ENCODE results near the gene SERTAD3.

SERTAD3 gene

DNA sequence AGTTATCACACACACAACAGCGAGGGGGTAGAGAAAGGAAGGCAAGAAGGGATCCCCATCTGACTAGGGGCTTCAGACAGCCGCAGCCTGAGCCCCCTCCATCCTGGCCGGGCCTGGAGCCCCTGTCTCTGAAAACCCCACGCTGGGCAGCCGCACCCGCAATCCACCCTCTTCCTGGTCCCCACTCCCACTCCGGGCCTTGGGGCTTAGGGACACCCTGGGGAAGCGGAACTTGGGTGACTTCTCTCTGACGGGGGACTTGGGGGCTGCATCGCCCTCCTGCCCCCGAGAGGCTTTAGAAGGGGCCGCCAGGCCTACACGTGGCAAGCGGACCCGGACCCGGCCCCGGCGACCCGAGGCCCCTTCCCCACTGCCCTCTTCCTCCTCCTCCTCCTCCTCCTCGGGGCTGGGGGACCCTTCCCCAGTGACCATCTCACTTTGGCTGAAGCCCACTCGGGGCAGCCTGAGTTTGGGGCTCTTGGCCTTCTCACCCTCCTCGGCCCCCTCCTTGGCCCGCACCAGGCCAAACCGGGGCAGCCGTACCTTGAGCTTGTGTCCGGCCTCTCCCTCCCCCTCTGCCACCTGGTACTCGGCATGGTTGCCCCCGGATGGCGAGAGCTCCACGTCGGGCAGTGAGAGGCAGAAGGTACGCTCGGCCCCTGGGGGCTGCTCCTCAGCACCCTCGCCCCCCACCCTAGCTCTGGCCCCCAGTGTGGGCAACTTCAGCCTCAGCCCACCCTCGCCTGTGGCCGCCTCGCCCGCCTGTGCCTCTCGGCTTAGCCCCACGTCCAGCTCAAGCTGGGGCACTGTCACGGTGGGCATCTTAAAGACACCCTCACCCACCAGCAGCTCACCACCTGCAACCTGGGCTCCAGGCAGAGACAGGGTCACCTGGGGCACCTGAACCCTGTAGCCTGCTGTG lies 50.0 kb downstream of the SERTAD3 start:
- TF ChIP-seq, protein P1, sequence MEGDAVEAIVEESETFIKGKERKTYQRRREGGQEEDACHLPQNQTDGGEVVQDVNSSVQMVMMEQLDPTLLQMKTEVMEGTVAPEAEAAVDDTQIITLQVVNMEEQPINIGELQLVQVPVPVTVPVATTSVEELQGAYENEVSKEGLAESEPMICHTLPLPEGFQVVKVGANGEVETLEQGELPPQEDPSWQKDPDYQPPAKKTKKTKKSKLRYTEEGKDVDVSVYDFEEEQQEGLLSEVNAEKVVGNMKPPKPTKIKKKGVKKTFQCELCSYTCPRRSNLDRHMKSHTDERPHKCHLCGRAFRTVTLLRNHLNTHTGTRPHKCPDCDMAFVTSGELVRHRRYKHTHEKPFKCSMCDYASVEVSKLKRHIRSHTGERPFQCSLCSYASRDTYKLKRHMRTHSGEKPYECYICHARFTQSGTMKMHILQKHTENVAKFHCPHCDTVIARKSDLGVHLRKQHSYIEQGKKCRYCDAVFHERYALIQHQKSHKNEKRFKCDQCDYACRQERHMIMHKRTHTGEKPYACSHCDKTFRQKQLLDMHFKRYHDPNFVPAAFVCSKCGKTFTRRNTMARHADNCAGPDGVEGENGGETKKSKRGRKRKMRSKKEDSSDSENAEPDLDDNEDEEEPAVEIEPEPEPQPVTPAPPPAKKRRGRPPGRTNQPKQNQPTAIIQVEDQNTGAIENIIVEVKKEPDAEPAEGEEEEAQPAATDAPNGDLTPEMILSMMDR (IDR thresholded peaks at IDR 0.05; ENCODE audit: low read depth, low read length, missing control alignments), result no peak
- DNase-seq (ENCODE audit: low read depth), result no peak
- H3K4me3 ChIP-seq (ENCODE audit: low read depth, low read length), result no peak overlapping the region

- DNase-seq (ENCODE audit: low read depth), result no peak
- no peak overlapping the region for H3K4me3 ChIP-seq (ENCODE audit: low read depth, low read length)
- TF ChIP-seq, protein P1 (IDR thresholded peaks at IDR 0.05; ENCODE audit: low read depth, low read length, missing control alignments), result peak; percentile 42
Measured at GRCh38 chr19:40392894-40393517, 51.1 kb downstream of the SERTAD3 start.

- H3K4me3 ChIP-seq (ENCODE audit: low read depth, low read length), result no peak overlapping the region
- TF ChIP-seq, protein P1 (IDR thresholded peaks at IDR 0.05; ENCODE audit: low read depth, low read length, missing control alignments), result no peak
- DNase-seq (ENCODE audit: low read depth), result no peak
Measured at GRCh38 chr19:40392123-40392522, 52.0 kb downstream of the SERTAD3 start.
